DND-41 (cell line): ENCODE data around the gene PRTG.

Experiments
- EZH2 ChIP-seq: IDR thresholded peaks from 3 replicates; pipeline ENCODE4 v1.6.1; 2012; ENCODE audit warnings: borderline replicate concordance, low read depth, mild to moderate bottlenecking, moderate library complexity, low read length, inconsistent platforms; ENCODE audit not compliant: severe bottlenecking
- TF ChIP-seq, protein P1 (sequence below): IDR thresholded peaks from 2 replicates; pipeline ENCODE4 v1.5.1; 2012; ENCODE audit warnings: borderline replicate concordance, low read length, moderate library complexity, mild to moderate bottlenecking; ENCODE audit not compliant: poor library complexity, severe bottlenecking; ENCODE audit errors: extremely low read depth

DNA sequence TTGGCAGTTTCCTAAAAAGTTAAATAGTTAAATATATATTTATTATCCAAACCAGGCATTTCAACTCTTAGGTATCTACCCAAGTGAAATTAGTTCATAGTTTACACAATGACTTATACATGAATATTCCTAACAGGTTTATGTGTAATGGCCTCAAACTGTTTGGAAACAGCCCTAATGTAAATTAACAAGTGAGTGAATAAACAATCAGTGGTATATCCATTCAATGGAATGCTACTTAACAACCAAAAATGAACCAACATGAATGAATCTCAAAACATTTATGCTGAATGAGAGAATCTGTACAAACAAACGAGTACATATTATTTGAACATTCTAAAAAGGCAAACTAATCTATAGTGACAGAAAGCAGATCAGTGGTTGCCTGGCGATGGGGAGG, 33.5 kb downstream of the PRTG start:
- TF ChIP-seq, protein P1, sequence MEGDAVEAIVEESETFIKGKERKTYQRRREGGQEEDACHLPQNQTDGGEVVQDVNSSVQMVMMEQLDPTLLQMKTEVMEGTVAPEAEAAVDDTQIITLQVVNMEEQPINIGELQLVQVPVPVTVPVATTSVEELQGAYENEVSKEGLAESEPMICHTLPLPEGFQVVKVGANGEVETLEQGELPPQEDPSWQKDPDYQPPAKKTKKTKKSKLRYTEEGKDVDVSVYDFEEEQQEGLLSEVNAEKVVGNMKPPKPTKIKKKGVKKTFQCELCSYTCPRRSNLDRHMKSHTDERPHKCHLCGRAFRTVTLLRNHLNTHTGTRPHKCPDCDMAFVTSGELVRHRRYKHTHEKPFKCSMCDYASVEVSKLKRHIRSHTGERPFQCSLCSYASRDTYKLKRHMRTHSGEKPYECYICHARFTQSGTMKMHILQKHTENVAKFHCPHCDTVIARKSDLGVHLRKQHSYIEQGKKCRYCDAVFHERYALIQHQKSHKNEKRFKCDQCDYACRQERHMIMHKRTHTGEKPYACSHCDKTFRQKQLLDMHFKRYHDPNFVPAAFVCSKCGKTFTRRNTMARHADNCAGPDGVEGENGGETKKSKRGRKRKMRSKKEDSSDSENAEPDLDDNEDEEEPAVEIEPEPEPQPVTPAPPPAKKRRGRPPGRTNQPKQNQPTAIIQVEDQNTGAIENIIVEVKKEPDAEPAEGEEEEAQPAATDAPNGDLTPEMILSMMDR, result no peak
- no peak for TF ChIP-seq EZH2
